PC-3 (cell line): Measurements from ENCODE around the gene C15orf62. TPM values are rescaled to one million over a fixed set of nuclear protein-coding genes. Genes with fewer than 3 reads are reported as not detected.

Experiments
- ATAC-seq: fragments of 200-7000 bp; cut with Tn5 transposase; 2 replicates; pipeline ENCODE4 v1.9.1; 2020; ENCODE audit warnings: mild to moderate bottlenecking, moderate library complexity
- BruUV-seq: library from RNA; stranded (reverse); fragments of 400-500 nt; replicated peaks from 2 replicates; lab custom pipeline; 2021; lab: Mats Ljungman, UMichigan
- CTCF ChIA-PET: fragments of 300-600 bp; sonication (Branson Sonifier 250); formaldehyde crosslinking; loops from one replicate; lab custom pipeline; 2022; ENCODE audit warnings: antibody characterized with exemption; lab: Charles Lee
- POLR2A ChIA-PET: fragments of 300-600 bp; sonication (Branson Sonifier 250); formaldehyde crosslinking; loops from one replicate; lab custom pipeline; 2022; ENCODE audit warnings: antibody characterized with exemption; ENCODE audit not compliant: unreplicated experiment; lab: Charles Lee
- DNase-seq: peaks from one replicate; pipeline ENCODE4 v3.0.0-alpha.2; 2015
- H2AFZ ChIP-seq: fragments of 300-600 bp; sonication (generic); 2 replicates; pipeline ENCODE4 v1.6.0; 2016; ENCODE audit warnings: antibody characterized with exemption, low read length
- H3F3A ChIP-seq: fragments of 300-600 bp; sonication (generic); one replicate; pipeline ENCODE4 v1.6.0; 2017; ENCODE audit warnings: antibody characterized with exemption, low read length, control low read depth, mild to moderate bottlenecking; ENCODE audit not compliant: unreplicated experiment
- H3K27ac ChIP-seq: fragments of 300-600 bp; sonication (generic); 2 replicates; pipeline ENCODE4 v1.5.1; 2016; ENCODE audit warnings: mild to moderate bottlenecking, low read length
- H3K27me3 ChIP-seq: fragments of 300-600 bp; sonication (generic); 2 replicates; pipeline ENCODE4 v1.6.1; 2016; ENCODE audit warnings: low read length, mixed read lengths
- H3K36me3 ChIP-seq: fragments of 300-600 bp; sonication (generic); 2 replicates; pipeline ENCODE4 v1.6.1; 2016; ENCODE audit warnings: low read depth, mixed run types, low read length, mixed read lengths
- H3K4me1 ChIP-seq: fragments of 300-600 bp; sonication (generic); 2 replicates; pipeline ENCODE4 v1.5.1; 2016; ENCODE audit warnings: low read length; ENCODE audit not compliant: insufficient read depth
- H3K4me2 ChIP-seq: fragments of 300-600 bp; sonication (generic); 2 replicates; pipeline ENCODE4 v1.6.0; 2016; ENCODE audit warnings: low read length
- H3K4me3 ChIP-seq: fragments of 300-600 bp; sonication (generic); 2 replicates; pipeline ENCODE4 v1.5.1; 2016; ENCODE audit warnings: mild to moderate bottlenecking, low read length, mixed read lengths
- H3K79me2 ChIP-seq: fragments of 300-600 bp; sonication (generic); 2 replicates; pipeline ENCODE4 v1.6.1; 2017; ENCODE audit warnings: low read length, mixed read lengths
- H3K9ac ChIP-seq: fragments of 300-600 bp; sonication (generic); 2 replicates; pipeline ENCODE4 v1.6.0; 2016; ENCODE audit warnings: mild to moderate bottlenecking, low read length
- H3K9me2 ChIP-seq: fragments of 300-600 bp; sonication (generic); replicated peaks from 2 replicates; pipeline ENCODE4 v1.6.1; 2016; ENCODE audit warnings: mixed run types, low read length, mixed read lengths
- H3K9me3 ChIP-seq: fragments of 300-600 bp; sonication (generic); 2 replicates; pipeline ENCODE4 v1.6.1; 2016; ENCODE audit warnings: low read length, mixed read lengths
- H4K20me1 ChIP-seq: fragments of 300-600 bp; sonication (generic); 2 replicates; pipeline ENCODE4 v1.6.1; 2016; ENCODE audit warnings: low read length, mixed read lengths
- CTCF ChIP-seq: fragments of 300-600 bp; sonication (generic); conservative IDR thresholded peaks from 2 replicates; pipeline ENCODE4 v1.5.1; 2017; ENCODE audit warnings: antibody characterized with exemption, low read depth, mild to moderate bottlenecking, low read length
- EZH2 ChIP-seq: fragments of 300-600 bp; sonication (generic); IDR thresholded peaks from one replicate; pipeline ENCODE4 v1.6.1; 2017; ENCODE audit warnings: antibody characterized with exemption, mild to moderate bottlenecking, low read length; ENCODE audit not compliant: unreplicated experiment
- EZH2phosphoT487 ChIP-seq: fragments of 300-600 bp; sonication (generic); IDR thresholded peaks from 2 replicates; pipeline ENCODE4 v1.6.1; 2018; ENCODE audit warnings: mild to moderate bottlenecking, antibody characterized with exemption, low read length, borderline replicate concordance
- intact Hi-C: fragments of 100-400 bp; cut with micrococcal nuclease; formaldehyde crosslinking; loops from 2 replicates; pipeline ENCODE4 v1.9.0; 2023
- total RNA-seq: library from RNA; depleted of rRNA; stranded (reverse); fragments of >200 nt; gene quantifications from 2 replicates; pipeline ENCODE4 v1.2.3, GENCODE V29; 2014

C15orf62 gene
- total RNA-seq, 1 experiment from 2014 or later, result 1.5 TPM

- H3K36me3 ChIP-seq, result no peaks in the 10 kb centered on the region
- intact Hi-C loops, result loop anchor here (1.0 to 5.0 kb wide), 3 partner anchors 69 to 196 kb away; partner anchors contain the start of genes KNL1 and VPS18
- peak overlapping the region; percentile 94 for H3K27ac ChIP-seq
- no peak for TF ChIP-seq CTCF
- H3K4me3 ChIP-seq, result peak overlapping the region; percentile 29
- H3K27me3 ChIP-seq, result no peaks in the 10 kb centered on the region
- peak overlapping the region; percentile 61 for H3K9ac ChIP-seq
- peak overlapping the region; percentile 72 for H3K4me2 ChIP-seq
- peak; percentile 8 for ATAC-seq
- no peaks in the 10 kb centered on the region for H3K9me2 ChIP-seq
- no TSS peak for BruUV-seq
- no peaks in the 10 kb centered on the region for H4K20me1 ChIP-seq
- H2AFZ ChIP-seq, result no peak overlapping the region
- no peaks in the 10 kb centered on the region for H3K9me3 ChIP-seq
- CTCF ChIA-PET, result interaction anchor here (0.8 to 1.4 kb wide), 4 partner anchors 56 to 104 kb away, joined by 3 to 7 read pairs (median 4); partner anchors contain the start of gene SPINT1
- POLR2A ChIA-PET, result interaction anchor here (0.6 kb wide), 2 partner anchors 38 to 60 kb away, joined by 3 to 5 read pairs; no protein-coding TSS in a partner anchor
- no peak for DNase-seq
- H3F3A ChIP-seq, result peaks cover 12% of the 10 kb centered on the region
- peaks cover 67% of the 10 kb centered on the region for H3K79me2 ChIP-seq
- H3K4me1 ChIP-seq, result peaks cover 58% of the 10 kb centered on the region
Observed at GRCh38 chr15:40787991-40788390, 18.2 kb downstream of the C15orf62 start.

DNA sequence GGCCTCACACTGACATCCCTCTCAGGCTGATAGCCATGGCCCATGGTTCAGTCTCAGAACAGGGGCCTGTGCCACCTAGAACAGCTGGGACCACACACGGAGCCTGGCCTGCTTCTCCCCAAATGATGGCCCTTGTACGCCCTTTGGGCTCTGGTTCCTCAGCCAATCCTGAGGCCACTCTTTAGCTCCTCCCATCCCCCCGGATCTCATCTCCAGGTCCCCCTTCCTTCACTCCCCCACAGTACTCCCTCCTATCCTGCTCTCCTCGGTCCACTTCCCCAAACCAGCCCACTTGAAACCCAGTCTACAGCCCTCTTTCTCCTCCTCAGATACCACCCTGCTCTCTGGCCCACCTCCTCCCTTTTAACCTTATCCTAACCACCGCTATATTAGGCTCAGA, 19.3 kb downstream of the C15orf62 start:
- H3K27ac ChIP-seq, result peak overlapping the region; percentile 94
- no peaks in the 10 kb centered on the region for H3K9me2 ChIP-seq
- no peaks in the 10 kb centered on the region for H3K9me3 ChIP-seq
- peaks cover 12% of the 10 kb centered on the region for H3F3A ChIP-seq
- no peak overlapping the region for H2AFZ ChIP-seq
- H3K36me3 ChIP-seq, result no peaks in the 10 kb centered on the region
- DNase-seq, result no peak
- peaks cover 58% of the 10 kb centered on the region for H3K79me2 ChIP-seq
- ATAC-seq, result no peak
- intact Hi-C loops, result loop anchor here (5.0 kb wide), 2 partner anchors 103 to 197 kb away; partner anchors contain the start of genes KNL1 and VPS18
- CTCF ChIA-PET, result no interaction called here
- H3K27me3 ChIP-seq, result no peaks in the 10 kb centered on the region
- H3K4me3 ChIP-seq, result no peak overlapping the region
- TF ChIP-seq EZH2, result no peak
- TF ChIP-seq EZH2phosphoT487, result no peak
- TF ChIP-seq CTCF, result no peak
- BruUV-seq, result no TSS peak
- peaks cover 68% of the 10 kb centered on the region for H3K4me1 ChIP-seq
- POLR2A ChIA-PET, result no interaction called here
- H3K9ac ChIP-seq, result no peak overlapping the region
- H3K4me2 ChIP-seq, result no peak overlapping the region
- H4K20me1 ChIP-seq, result no peaks in the 10 kb centered on the region

DNA sequence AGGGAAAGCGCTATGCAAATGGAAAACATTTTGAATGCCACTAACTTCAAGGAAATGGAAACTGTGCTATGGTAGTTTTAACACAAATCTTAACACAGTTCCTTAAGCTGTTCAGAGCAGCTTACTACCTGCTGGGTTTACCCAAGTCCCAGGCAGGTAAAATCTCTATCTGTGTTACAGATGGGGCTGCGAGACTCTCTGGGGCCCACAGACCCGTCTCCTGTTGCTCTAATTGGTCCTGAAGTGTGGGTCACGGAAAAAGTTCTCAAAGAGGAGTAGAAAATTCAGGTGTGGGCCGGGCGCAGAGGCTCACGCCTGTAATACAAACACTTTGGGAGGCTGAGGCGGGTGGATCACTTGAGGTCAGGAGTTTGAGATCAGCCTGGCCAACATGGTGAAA, 20.2 kb downstream of the C15orf62 start:
- Histone ChIP-seq H3K9ac (no peak overlapping the region), H3K36me3 (no peaks in the 10 kb centered on the region), H3K79me2 (peaks cover 52% of the 10 kb centered on the region), H3K9me3 (no peaks in the 10 kb centered on the region), H4K20me1 (no peaks in the 10 kb centered on the region), H3K4me1 (peaks cover 70% of the 10 kb centered on the region), H3K9me2 (no peaks in the 10 kb centered on the region), H3K27me3 (no peaks in the 10 kb centered on the region), H2AFZ (no peak overlapping the region), H3F3A (peaks cover 12% of the 10 kb centered on the region), H3K4me2 (no peak overlapping the region), H3K4me3 (no peak overlapping the region), H3K27ac (no peak overlapping the region)
- ATAC-seq, result no peak
- DNase-seq, result no peak
- ChIA-PET POLR2A (interaction anchor here (0.6 kb wide), 1 partner anchor 105 kb away, joined by 3 read pairs; no protein-coding TSS in a partner anchor), CTCF (interaction anchor here (0.6 to 1.2 kb wide), 2 partner anchors 45 to 69 kb away, joined by 3 to 8 read pairs; no protein-coding TSS in a partner anchor)
- TF ChIP-seq EZH2phosphoT487 (no peak), CTCF (no peak), EZH2 (no peak)
- intact Hi-C loops, result loop anchor here (5.0 kb wide), 2 partner anchors 102 to 198 kb away; partner anchors contain the start of genes KNL1 and VPS18
- no TSS peak for BruUV-seq
